Measurements from ENCODE around the gene INTS15.

GRCh38 chr7:6650521-6651011 lies 60.7 kb downstream of the INTS15 start:
- TF ChIP-seq CTCF (IDR thresholded peaks at IDR 0.05) (no peak), POLR2A (IDR thresholded peaks at IDR 0.05) (no peak)
